PC-9 (cell line): ENCODE results near the gene GPR137B.

Experiments used
- EZH2 ChIP-seq: fragments of 200-600 bp; sonication (generic); IDR thresholded peaks from 2 replicates; pipeline ENCODE4 v1.8.0; 2017; ENCODE audit warnings: antibody characterized with exemption, low read depth
- TF ChIP-seq, protein P1 (sequence below): fragments of 200-600 bp; sonication (generic); conservative IDR thresholded peaks from 2 replicates; pipeline ENCODE4 v1.6.1; 2017; ENCODE audit warnings: mixed run types, antibody characterized with exemption, mild to moderate bottlenecking, moderate library complexity

GRCh38 chr1:236213534-236213933 is 71.2 kb downstream of the GPR137B start:
- TF ChIP-seq, protein P1, sequence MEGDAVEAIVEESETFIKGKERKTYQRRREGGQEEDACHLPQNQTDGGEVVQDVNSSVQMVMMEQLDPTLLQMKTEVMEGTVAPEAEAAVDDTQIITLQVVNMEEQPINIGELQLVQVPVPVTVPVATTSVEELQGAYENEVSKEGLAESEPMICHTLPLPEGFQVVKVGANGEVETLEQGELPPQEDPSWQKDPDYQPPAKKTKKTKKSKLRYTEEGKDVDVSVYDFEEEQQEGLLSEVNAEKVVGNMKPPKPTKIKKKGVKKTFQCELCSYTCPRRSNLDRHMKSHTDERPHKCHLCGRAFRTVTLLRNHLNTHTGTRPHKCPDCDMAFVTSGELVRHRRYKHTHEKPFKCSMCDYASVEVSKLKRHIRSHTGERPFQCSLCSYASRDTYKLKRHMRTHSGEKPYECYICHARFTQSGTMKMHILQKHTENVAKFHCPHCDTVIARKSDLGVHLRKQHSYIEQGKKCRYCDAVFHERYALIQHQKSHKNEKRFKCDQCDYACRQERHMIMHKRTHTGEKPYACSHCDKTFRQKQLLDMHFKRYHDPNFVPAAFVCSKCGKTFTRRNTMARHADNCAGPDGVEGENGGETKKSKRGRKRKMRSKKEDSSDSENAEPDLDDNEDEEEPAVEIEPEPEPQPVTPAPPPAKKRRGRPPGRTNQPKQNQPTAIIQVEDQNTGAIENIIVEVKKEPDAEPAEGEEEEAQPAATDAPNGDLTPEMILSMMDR: no peak
- TF ChIP-seq EZH2: no peak
